Measurements from ENCODE around the gene FAM72A. TPM values are rescaled to one million over a fixed set of nuclear protein-coding genes. Genes with fewer than 3 reads are reported as not detected.

The FAM72A gene
- total and polyA plus RNA-seq, 7 experiments from 2014 or later = 0.60 to 19.5 (median 1.2) TPM; not detected in 1

DNA sequence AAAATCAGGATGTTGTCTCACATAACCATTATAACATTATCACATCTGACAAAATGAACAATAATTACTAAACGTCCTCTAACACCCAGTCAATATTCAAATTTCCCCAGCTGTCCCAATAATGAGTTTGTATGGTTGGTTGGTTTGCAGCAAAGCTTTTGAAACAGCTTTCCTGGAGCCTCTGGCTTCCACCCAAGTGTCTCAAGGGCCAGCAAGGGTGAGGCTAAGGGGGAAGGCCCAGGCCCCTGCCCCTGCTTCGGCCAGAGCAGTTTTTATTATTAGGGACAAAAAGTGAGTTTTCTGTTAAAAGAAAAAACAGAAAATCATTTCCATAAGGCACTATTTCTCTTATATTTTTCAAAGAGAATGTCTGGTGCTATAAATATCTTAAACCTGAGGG is 66.4 kb downstream of the FAM72A start:
- no peaks in the 10 kb centered on the region for H3K36me3 ChIP-seq (ENCODE audit: control insufficient read depth in 2 of 3, insufficient read depth in 3 of 3, low read length in 3 of 3)
- intact Hi-C loops (cut with micrococcal nuclease) = no loop called here
- no peak overlapping the region for H3K27ac ChIP-seq (ENCODE audit: low read depth, low read length)
- no peaks in the 10 kb centered on the region for H3K9me3 ChIP-seq (ENCODE audit: control insufficient read depth in 2 of 3, low read length in 3 of 3)
- Mint-ChIP-seq H3K27me3 (peaks cover 13 to 57% (median 21%) of the 10 kb centered on the region in 5 donors), H3K4me3 (no peak overlapping the region), H3K36me3 (no peaks in the 10 kb centered on the region), H3K4me1 (peaks cover 0 to 6% (median under 1%) of the 10 kb centered on the region in 7 donors), H3K9me3 (no peaks in the 10 kb centered on the region), H3K27ac (no peak overlapping the region)
- no peaks in the 10 kb centered on the region for H3K27me3 ChIP-seq (ENCODE audit: control insufficient read depth in 2 of 2, insufficient read depth in 2 of 2, low read length in 2 of 2)
- ATAC-seq = no peak
- H3K4me1 ChIP-seq (ENCODE audit: control insufficient read depth in 2 of 2, insufficient read depth in 2 of 2, low read length in 2 of 2) = no peaks in the 10 kb centered on the region
- ChIA-PET CTCF (no interaction called here), POLR2A (no interaction called here)
- no peak for DNase-seq
- no peak overlapping the region for H3K4me3 ChIP-seq (ENCODE audit: low read length)

Other genes starting within 250 kb of the FAM72A start
- gene RAB7B, start 199.4 kb downstream of the FAM72A start, total RNA-seq = under 1 TPM in 3 of 5 experiments, not detected in 2; 0.24 to 0.76 (median 0.35) TPM
- not detected for gene RAB7B, start 199.4 kb downstream of the FAM72A start, polyA plus RNA-seq
- gene CTSE, start 178.9 kb downstream of the FAM72A start, total RNA-seq = not detected
- not detected for gene CTSE, start 178.9 kb downstream of the FAM72A start, polyA plus RNA-seq
- gene RHEX, start 149.7 kb downstream of the FAM72A start, total RNA-seq = 1 to 10 TPM in 2 of 5 experiments, under 1 TPM in 2, not detected in 1; 0.22 to 2.8 (median 0.72) TPM
- gene RHEX, start 149.7 kb downstream of the FAM72A start, polyA plus RNA-seq = not detected
- gene AVPR1B, start 85.5 kb downstream of the FAM72A start, total RNA-seq = under 1 TPM in 1 of 5 experiments, not detected in 4; 0.27 TPM
- not detected for gene AVPR1B, start 85.5 kb downstream of the FAM72A start, polyA plus RNA-seq
- gene SRGAP2, start 702 bp upstream of the FAM72A start, total RNA-seq = 100 to 1,000 TPM in 1 of 5 experiments, 10 to 100 TPM in 4; 11.7 to 118 (median 32.6) TPM
- gene SRGAP2, start 702 bp upstream of the FAM72A start, polyA plus RNA-seq = 1 to 10 TPM; 4.6 to 7.4 TPM

Measured in naive thymus-derived CD4-positive, alpha-beta T cell (primary cell).